Pancreas (tissue), 10 donors: ENCODE results near the gene PPP4R2. TPM values are rescaled to one million over a fixed set of nuclear protein-coding genes. Genes with fewer than 3 reads are reported as not detected.

Experiments used
- ATAC-seq, 4 donors: fragments of 200-7000 bp; cut with Tn5 transposase; one replicate each; pipeline versions ENCODE4 v1.8.0 to v1.9.1; 2020; ENCODE audit warnings: mild to moderate bottlenecking in 4 of 4, moderate library complexity in 4 of 4
- DNase-seq, 6 donors: peaks; one replicate each; pipeline ENCODE4 v3.0.0-alpha.2; 2020
- FAIRE-seq: peaks from 2 replicates; lab custom pipeline; 2012; peaks lifted over from hg19 to GRCh38; lab: Jason Lieb, UNC
- H3K27ac ChIP-seq, 4 donors: fragments of 200-600 bp; sonication (generic); 1 replicate in 3 of 4; 2 replicates in 1 of 4; pipeline versions ENCODE4 v1.5.0 to v1.8.0; 2020
- H3K27me3 ChIP-seq, 4 donors: fragments of 200-600 bp; one replicate each; pipeline ENCODE4 v1.8.0; 2021
- H3K36me3 ChIP-seq, 3 donors: fragments of 200-600 bp; sonication (generic) in 1 of 3; one replicate each; pipeline versions ENCODE4 v1.5.0 to v1.8.0; 2020 to 2021
- H3K4me1 ChIP-seq, 3 donors: fragments of 200-600 bp; one replicate each; pipeline ENCODE4 v1.8.0; 2021
- H3K4me3 ChIP-seq, 4 donors: fragments of 200-600 bp; sonication (generic) in 2 of 4; one replicate each; pipeline versions ENCODE4 v1.5.0 to v1.8.0; 2020 to 2021
- H3K9me3 ChIP-seq, 4 donors: fragments of 200-600 bp; one replicate each; pipeline ENCODE4 v1.8.0; 2021
- CTCF ChIP-seq, 4 donors: fragments of 200-600 bp; sonication (generic) in 3 of 4; IDR thresholded peaks; one replicate each; pipeline versions ENCODE4 v1.5.0 to v1.8.0; 2021; ENCODE audit warnings: antibody characterized with exemption in 4 of 4
- WGBS, 2 donors: extraction: QIAGEN DNeasy Blood & Tissue Kit; methylation state at CpG; one replicate each; pipeline ENCODE4 v1.1.7; 2013; 5-methylcytosine and 5-hydroxymethylcytosine counted together
- intact Hi-C, 3 donors: fragments of 100-400 bp; cut with DNase I; formaldehyde crosslinking; loops; one replicate each; pipeline versions ENCODE4 v1.11.1 to v1.14.2; 2022
- polyA plus RNA-seq, 2 donors: library from polyadenylated mRNA; stranded (reverse); fragments of 200-250 nt; gene quantifications; one replicate each; pipeline ENCODE4 v1.2.3, GENCODE V29; 2013
- total RNA-seq, 6 donors: library from RNA; stranded (reverse); fragmentation: NEBNext Ultra II Directional in 4 of 6; extraction: Animal tissue kit (Norgen Biotek cat#: 25700) in 4 of 6; gene quantifications; one replicate each; pipeline versions ENCODE4 v1.2.1 to v1.2.4, GENCODE V29; 2021 to 2023
- donor health status: healthy with polysubstance abuse.
- donor health status: DM: no; HTN: no; CAD: no; lungs with moderate emphysema.
- donor health status: DM: no; HTN: no; CAD: no.
- donor health status: control.
- donor health status: control.
- donor health status: Bipolar disorder and iron deficiency.
- donor health status: DM: yes; HTN: yes; CAD: no.
- donor health status: DM: no; HTN: no; CAD: no.
- donor health status: DM: no; HTN: no; CAD: no.
- donor health status: DM: yes; HTN: yes; CAD: no.

Gene PPP4R2
- total and polyA plus RNA-seq, 8 donors, result 8.2 to 45.6 (median 23.4) TPM

GRCh38 chr3:73096169-73096568 lies 99.6 kb downstream of the PPP4R2 start:
- Histone ChIP-seq H3K27me3 (no peaks in the 10 kb centered on the region), H3K36me3 (no peaks in the 10 kb centered on the region), H3K9me3 (no peaks in the 10 kb centered on the region), H3K27ac (no peak overlapping the region), H3K4me1 (peaks cover 0 to under 1% (median 0%) of the 10 kb centered on the region in 3 donors), H3K4me3 (no peak overlapping the region)
- no peak for TF ChIP-seq CTCF (IDR thresholded peaks at IDR 0.05)
- FAIRE-seq (no peak), DNase-seq (no peak), ATAC-seq (no peak)
- intact Hi-C loops, result loop anchor here in 1 of 3 donors (5.0 kb wide), 1 partner anchor 336 kb away; no protein-coding TSS in a partner anchor
- 63 to 75% methylated on average over 2 of the region's 2 CpGs for WGBS, 2 donors

GRCh38 chr3:73098026-73098425 lies 101.4 kb downstream of the PPP4R2 start:
- TF ChIP-seq CTCF (IDR thresholded peaks at IDR 0.05), result no peak
- WGBS, 2 donors, result 73 to 93% methylated on average over 2 of the region's 2 CpGs

GRCh38 chr3:73098873-73099272 lies 102.3 kb downstream of the PPP4R2 start:
- no peak for TF ChIP-seq CTCF (IDR thresholded peaks at IDR 0.05)
- 89 to 95% methylated on average over 1 of the region's 1 CpG for whole genome bisulfite sequencing, 2 donors
- Histone ChIP-seq H3K27ac (no peak overlapping the region), H3K4me3 (no peak overlapping the region), H3K9me3 (no peaks in the 10 kb centered on the region), H3K36me3 (no peaks in the 10 kb centered on the region), H3K4me1 (peaks cover 0 to 4% (median 0%) of the 10 kb centered on the region in 3 donors), H3K27me3 (no peaks in the 10 kb centered on the region)
- ATAC-seq, result no peak
- intact Hi-C loops, result loop anchor here in 1 of 3 donors (5.0 kb wide), 1 partner anchor 333 kb away; no protein-coding TSS in a partner anchor
- FAIRE-seq, result no peak
- DNase-seq, result no peak

More at GRCh38 chr3:73098026-73098425, 101.4 kb downstream of the PPP4R2 start:
- H3K4me1 ChIP-seq, result peaks cover 0 to 4% (median 0%) of the 10 kb centered on the region in 3 donors
- ATAC-seq (no peak), FAIRE-seq (no peak), DNase-seq (no peak)
- H3K27me3 ChIP-seq, result no peaks in the 10 kb centered on the region
- no peaks in the 10 kb centered on the region for H3K36me3 ChIP-seq
- intact Hi-C loops, result loop anchor here in 1 of 3 donors (5.0 kb wide), 1 partner anchor 334 kb away; no protein-coding TSS in a partner anchor
- no peak overlapping the region for H3K27ac ChIP-seq
- no peak overlapping the region for H3K4me3 ChIP-seq
- no peaks in the 10 kb centered on the region for H3K9me3 ChIP-seq

- WGBS, 2 donors, result 22 to 24% methylated on average over 9 of the region's 9 CpGs
- Histone ChIP-seq H3K4me3 (no peak overlapping the region), H3K9me3 (no peaks in the 10 kb centered on the region), H3K36me3 (no peaks in the 10 kb centered on the region), H3K27ac (no peak overlapping the region), H3K27me3 (no peaks in the 10 kb centered on the region), H3K4me1 (peaks cover 0 to 4% (median 0%) of the 10 kb centered on the region in 3 donors)
- FAIRE-seq, result no peak
- ATAC-seq, result peak; percentile 82 to 99 (median 96)
- DNase-seq, result peak; percentile 62 to 86 (median 76)
- intact Hi-C loops, result loop anchor here in 2 of 3 donors (5.0 to 10.0 kb wide), 4 partner anchors 336 to 746 kb away; no protein-coding TSS in a partner anchor
- TF ChIP-seq CTCF (IDR thresholded peaks at IDR 0.05), result peak; percentile 76 to 93 (median 87)
Measured at GRCh38 chr3:73100741-73101559, 104.3 kb downstream of the PPP4R2 start.
